22Rv1 (cell line): ENCODE measurements around the gene SLC2A1.

Experiments
- H3K27ac ChIP-seq: fragments of 450-650 bp; 2 replicates; pipeline ENCODE4 v1.5.1; 2017
- CTCF ChIP-seq: fragments of 450-650 bp; IDR thresholded peaks from 2 replicates; pipeline ENCODE4 v1.5.1; 2017; ENCODE audit warnings: mild to moderate bottlenecking
- ZFX ChIP-seq: fragments of 450-650 bp; IDR thresholded peaks from 2 replicates; pipeline ENCODE4 v1.6.1; 2017; ENCODE audit warnings: antibody characterized with exemption, borderline replicate concordance

The SLC2A1 gene

DNA sequence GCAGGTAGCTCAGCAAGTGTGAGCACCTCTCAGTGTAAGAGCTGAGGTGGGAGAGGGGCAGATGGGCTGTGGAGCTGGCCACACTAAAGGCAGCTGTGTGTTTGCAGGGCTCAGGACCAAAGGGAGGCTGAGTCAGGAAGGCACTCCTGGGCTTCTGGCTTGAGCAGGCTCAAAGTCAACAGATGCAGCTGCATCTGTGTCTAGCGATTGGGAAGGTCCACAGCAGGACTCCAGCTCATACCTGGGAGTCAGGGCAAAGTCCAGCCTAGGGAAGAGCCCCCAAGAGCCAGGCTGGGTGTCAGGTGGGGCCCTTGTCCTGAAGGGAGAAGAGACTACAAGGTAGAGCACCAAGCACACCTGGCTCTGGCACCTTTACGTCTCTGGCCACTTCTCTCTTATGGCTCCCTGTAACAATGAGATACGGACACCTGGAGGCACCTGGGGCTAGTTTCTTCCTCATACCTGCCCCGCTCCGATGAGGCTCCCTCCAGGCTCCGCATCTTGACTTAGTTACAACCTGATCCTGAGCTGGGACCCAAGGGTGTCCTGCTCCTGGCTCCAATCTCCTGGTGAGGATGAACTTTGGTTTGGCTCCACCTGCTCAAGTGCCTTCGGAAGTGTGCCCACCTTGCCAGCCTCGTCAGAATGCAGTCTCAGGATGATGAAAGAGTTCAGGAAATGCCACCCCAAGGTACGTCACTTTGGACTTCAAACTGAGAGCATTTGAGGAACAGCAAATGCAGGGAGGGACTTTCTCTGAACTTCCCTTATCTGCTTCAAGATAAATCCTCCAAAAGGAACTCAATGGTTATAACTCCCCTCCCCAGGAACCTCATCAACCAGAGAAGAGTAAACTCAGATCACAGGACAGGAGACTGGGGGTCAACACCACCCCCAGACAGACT, 21.5 kb upstream of the SLC2A1 start:
- TF ChIP-seq ZFX (no peak), CTCF (no peak)

DNA sequence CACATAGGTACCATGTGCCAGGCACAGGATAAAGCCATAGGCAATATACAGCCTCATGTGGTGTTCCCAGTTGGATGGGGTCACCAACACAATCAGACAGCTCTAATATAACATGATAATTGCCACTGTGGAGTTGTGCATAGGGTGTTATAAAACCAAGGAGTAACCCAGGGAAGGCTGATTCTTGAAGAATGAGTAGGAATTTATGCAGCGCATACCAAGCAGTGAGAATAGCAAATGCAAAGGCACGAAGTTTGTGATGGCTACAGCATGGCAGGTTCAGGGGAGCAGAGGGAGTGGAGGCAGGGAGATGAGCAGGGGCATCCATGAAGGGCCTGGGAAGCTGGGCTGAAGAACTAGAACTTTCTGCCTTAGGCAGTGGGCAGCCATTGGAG, 20.4 kb upstream of the SLC2A1 start:
- no peak overlapping the region for H3K27ac ChIP-seq
- no peak for TF ChIP-seq CTCF
- TF ChIP-seq ZFX, result no peak

More for the DNA sequence above, 21.5 kb upstream of the SLC2A1 start:
- H3K27ac ChIP-seq, result no peak overlapping the region

DNA sequence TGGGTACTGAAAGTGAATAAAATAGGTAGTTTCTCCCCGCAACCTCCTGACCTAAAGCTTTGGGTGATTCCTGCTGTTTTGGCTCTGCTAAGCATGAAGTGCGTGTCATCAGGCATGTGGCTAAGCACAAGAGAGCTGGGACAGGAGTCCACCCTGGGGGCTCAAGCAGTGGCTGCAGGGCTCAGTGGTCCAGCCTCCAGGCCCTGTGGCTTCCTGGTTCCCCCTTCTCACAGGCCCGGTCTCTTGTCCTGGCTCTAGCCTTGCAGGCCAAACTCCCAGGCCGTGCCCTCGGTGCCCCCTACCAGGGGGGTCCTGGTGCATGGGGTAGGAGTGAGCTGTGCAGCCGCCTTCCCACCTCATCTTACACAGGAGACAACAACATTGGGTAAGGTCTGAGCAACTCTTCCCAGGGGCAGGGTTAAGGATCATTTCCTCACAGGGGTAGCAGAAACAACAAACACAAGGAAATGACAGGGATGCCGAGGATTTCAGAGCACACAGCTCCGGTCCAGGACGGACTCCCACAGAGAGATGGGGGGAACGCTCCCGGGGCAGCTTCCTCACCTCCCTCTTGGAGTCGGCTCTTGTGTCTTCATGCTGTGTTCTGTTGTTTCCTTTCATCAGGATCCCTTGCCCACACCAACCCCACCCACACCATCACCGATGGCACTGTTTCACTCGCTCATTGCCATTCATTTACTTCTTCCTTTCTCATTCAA, 19.8 kb upstream of the SLC2A1 start:
- TF ChIP-seq ZFX (no peak), CTCF (no peak)
- H3K27ac ChIP-seq, result no peak overlapping the region

- H3K27ac ChIP-seq, result no peak overlapping the region
- TF ChIP-seq ZFX (no peak), CTCF (no peak)
Measured at GRCh38 chr1:42977653-42978052, 19.0 kb upstream of the SLC2A1 start.

DNA sequence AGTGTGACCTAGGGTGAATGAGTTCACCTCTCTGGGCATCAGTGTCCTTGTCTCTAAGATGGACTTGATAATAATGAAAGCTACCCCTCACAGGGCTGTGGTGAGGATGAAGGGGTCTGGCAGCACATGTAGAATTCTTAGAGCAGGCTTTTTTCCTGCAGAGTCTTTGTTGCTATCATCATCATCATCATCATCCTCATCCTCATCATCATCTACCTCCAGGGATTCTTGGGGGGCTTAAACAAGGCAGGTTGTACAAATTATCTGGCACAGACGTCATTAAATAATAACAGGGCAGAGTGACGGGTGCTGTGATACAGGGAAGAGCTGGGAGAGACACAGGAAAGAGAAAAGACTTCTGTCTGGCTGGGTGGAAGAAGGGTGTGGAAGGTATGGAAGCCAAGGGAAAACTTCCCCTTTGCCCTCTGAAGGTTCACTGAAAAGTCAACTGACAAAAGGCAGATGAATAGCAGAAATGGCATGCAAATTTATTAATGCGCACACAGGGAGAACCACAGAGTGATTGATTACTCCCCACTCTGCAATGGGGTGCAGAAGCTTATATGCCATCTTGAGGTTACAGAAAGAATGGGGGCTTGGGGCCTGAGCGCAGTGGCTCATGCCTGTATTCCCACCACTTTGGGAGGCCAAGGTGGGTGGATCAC, 17.0 kb upstream of the SLC2A1 start:
- H3K27ac ChIP-seq, result no peak overlapping the region
- no peak for TF ChIP-seq ZFX
- no peak for TF ChIP-seq CTCF

DNA sequence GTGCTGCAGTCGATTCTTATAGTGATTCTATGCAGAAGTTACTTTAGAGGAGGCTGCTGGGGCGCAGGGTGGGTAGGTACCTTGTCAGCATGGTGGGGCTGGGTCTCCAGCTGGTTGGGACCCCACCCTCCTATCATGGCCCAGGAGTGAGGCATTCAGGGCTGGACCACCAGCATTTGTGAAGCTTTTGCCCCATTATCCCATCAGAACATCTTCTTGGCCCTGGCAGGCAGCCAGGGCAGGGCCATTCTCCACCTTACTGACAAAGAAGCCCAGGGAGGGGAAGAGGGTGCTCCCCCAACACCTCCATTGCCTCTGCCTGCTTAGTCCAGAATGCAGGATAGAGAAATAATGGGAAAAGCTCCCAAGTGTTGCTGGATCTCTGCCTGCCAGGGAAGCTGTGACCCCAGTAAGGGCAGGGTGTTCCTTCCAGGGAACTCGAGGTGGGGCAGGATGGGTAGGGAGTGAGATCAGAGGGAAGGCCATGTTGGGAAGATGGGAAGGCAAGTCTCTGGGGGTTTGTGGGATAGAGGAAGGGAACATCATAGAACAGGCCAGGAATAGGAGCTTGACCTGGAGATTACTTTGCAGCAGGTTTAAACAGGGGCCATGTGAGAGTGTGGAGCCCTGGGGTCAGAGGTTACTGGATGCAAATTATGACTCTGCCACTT, 16.2 kb upstream of the SLC2A1 start:
- no peak overlapping the region for H3K27ac ChIP-seq
- TF ChIP-seq ZFX (no peak), CTCF (no peak)
